NT2/D1 (cell line): ENCODE measurements around the gene OSM.

Experiments
- DNase-seq: peaks from one replicate; pipeline ENCODE4 v3.0.0-alpha.2; 2011; ENCODE audit warnings: low read depth, low spot score
- H3K27me3 ChIP-seq: 2 replicates; pipeline ENCODE4 v1.6.0; 2011; ENCODE audit warnings: mild to moderate bottlenecking; ENCODE audit not compliant: insufficient read length, insufficient read depth
- H3K36me3 ChIP-seq: 2 replicates; pipeline ENCODE4 v1.6.1; 2011; ENCODE audit warnings: mild to moderate bottlenecking, low read length, mixed read lengths; ENCODE audit not compliant: insufficient read depth, insufficient read length
- H3K4me1 ChIP-seq: 2 replicates; pipeline ENCODE4 v1.5.1; 2011; ENCODE audit not compliant: insufficient read depth, insufficient read length
- H3K4me3 ChIP-seq: 2 replicates; pipeline ENCODE4 v1.5.1; 2011; ENCODE audit warnings: low read depth; ENCODE audit not compliant: insufficient read length
- H3K9ac ChIP-seq: 2 replicates; pipeline ENCODE4 v1.6.0; 2011; ENCODE audit warnings: low read depth; ENCODE audit not compliant: insufficient read length
- H3K9me3 ChIP-seq: 2 replicates; pipeline ENCODE4 v1.5.1; 2011; ENCODE audit warnings: mild to moderate bottlenecking, low read length; ENCODE audit not compliant: insufficient read depth
- SUZ12 ChIP-seq: IDR thresholded peaks from 2 replicates; pipeline ENCODE4 v1.6.1; 2011; ENCODE audit not compliant: insufficient read length, insufficient read depth; ENCODE audit errors: extremely low read depth
- YY1 ChIP-seq: IDR thresholded peaks from 2 replicates; pipeline ENCODE4 v1.6.1; 2011; ENCODE audit not compliant: insufficient read length, insufficient read depth
- ZNF274 ChIP-seq: IDR thresholded peaks from 2 replicates; pipeline ENCODE4 v1.6.1; 2011; ENCODE audit warnings: mild to moderate bottlenecking, low read depth, low read length

Gene OSM

DNA sequence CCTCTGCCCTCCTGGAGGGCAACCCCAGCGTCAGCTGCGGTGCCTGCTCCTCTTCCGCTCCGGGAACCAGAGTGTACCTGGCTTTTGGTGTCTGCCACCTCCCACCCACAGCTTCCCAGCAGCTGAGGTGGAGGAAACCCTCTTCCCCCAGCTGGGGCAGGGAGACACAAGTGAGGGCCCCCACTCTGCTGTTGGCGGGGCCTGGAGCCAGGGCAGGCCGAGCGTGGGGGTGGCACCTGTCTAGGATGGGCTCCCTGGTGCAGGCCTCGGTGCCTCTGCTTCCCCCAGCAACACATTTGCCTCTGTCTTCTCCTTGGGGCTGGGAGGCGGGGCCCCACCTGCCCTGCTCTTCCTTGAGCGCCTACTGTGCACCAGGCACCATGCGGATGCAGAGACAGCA, 6.4 kb downstream of the OSM start:
- H3K36me3 ChIP-seq, result no peaks in the 10 kb centered on the region
- TF ChIP-seq SUZ12, result no peak
- TF ChIP-seq ZNF274, result no peak
- TF ChIP-seq YY1, result no peak
- no peak overlapping the region for H3K4me3 ChIP-seq
- H3K27me3 ChIP-seq, result no peaks in the 10 kb centered on the region
- H3K9ac ChIP-seq, result no peak overlapping the region
- H3K9me3 ChIP-seq, result no peaks in the 10 kb centered on the region
- peaks cover 24% of the 10 kb centered on the region for H3K4me1 ChIP-seq
- no peak for DNase-seq

DNA sequence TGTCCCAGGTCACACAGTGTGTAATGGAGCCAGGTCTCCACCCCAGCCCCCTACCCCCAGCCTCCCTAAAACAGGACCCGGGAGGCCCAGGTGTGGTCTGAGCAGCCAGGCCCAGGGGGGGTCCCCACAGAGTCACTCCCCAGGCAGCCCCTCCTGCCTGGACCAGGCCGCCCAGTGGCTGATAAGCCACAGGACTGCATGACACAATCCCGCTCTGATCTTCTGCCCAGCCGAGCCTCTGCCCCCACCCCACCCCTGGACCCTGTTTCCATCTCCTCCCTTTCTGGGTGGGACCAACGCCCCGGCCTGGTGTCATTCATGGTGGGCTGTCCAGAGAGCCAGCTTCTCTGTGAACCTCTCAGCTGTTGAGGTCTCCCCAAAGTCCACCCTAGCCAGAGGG, 12.3 kb downstream of the OSM start:
- Histone ChIP-seq H3K4me1 (peaks cover 29% of the 10 kb centered on the region), H3K27me3 (no peaks in the 10 kb centered on the region), H3K4me3 (no peak overlapping the region), H3K9ac (no peak overlapping the region), H3K36me3 (peaks cover 5% of the 10 kb centered on the region), H3K9me3 (no peaks in the 10 kb centered on the region)
- DNase-seq, result no peak
- TF ChIP-seq ZNF274 (no peak), SUZ12 (no peak), YY1 (no peak)

DNA sequence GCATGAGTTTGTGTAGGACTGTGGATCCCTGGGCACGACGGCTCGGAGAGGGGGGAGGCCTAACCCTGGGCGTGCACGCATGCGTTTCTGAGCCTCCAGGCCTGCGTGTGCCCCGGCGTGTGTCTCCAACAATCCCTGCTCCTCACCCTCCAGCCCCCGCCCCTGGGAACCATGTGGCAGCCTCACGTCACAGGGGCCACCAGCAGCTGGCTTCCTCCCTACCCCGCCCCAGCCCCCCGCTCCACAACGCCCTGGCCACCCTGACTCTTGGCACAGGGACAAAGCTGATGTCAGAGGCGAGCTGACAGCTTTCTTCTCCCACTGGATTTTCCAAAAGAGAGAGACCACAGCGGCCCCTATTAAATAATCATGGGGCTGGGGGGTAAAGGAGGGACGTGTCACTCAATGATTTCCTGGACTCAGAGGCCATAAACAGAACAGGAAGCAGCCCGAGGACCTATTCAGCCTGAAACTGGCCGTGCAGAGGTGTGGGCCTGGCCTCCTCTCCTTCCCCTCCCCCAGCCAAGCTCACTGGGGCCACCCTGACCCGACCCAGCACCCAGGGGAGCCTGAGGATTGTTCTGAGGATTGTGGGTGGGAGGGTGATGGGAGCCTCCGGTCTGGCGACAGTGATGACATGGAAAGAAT, 13.3 kb downstream of the OSM start:
- Histone ChIP-seq H3K27me3 (no peaks in the 10 kb centered on the region), H3K4me3 (no peak overlapping the region), H3K9me3 (no peaks in the 10 kb centered on the region), H3K9ac (peak overlapping the region; percentile 50), H3K36me3 (peaks cover 5% of the 10 kb centered on the region), H3K4me1 (peaks cover 31% of the 10 kb centered on the region)
- no peak for DNase-seq
- TF ChIP-seq SUZ12, result no peak
- TF ChIP-seq YY1, result no peak
- no peak for TF ChIP-seq ZNF274

DNA sequence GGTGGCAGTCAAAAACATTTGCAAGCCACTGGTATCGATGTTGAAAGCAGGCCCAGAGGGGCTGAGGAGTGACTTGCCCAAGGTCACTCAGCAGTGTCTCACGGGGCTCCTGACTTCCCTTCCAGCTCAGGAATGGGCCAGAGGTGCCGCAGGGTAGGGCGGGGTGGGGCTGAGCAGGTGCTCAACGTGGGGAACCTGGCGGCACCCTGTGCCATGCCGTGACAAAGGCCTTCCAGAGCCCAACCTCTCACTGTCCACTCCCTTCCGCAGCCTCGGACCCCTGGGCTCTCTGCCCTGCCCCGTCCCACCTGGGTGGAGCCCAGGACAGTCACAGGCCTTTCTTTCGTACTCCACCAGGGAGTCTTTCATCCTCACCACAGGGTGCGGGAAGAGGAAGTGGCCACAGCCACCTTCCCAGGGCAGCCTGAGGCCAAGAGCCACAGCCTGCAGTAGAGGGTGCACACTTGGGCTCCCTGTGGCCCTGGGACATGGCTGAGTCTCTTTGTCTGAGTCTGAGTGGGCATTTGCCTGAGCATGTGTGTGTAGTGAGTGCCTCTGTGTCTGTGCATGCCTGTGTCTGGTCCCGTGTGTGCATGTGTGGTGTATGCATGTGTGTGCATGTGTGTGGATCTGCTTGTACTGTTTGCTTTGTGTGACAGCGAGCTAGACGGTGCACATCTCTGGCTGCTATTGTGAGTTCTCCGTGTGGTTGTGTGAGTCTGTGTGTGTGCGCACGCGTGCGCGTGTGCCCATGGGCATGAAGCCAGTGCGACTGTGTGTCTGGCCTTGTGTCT, 14.0 kb downstream of the OSM start:
- Histone ChIP-seq H3K4me3 (no peak overlapping the region), H3K27me3 (no peaks in the 10 kb centered on the region), H3K4me1 (peaks cover 28% of the 10 kb centered on the region), H3K9ac (peak overlapping the region; percentile 50), H3K36me3 (peaks cover 5% of the 10 kb centered on the region), H3K9me3 (no peaks in the 10 kb centered on the region)
- TF ChIP-seq SUZ12, result no peak
- TF ChIP-seq YY1, result no peak
- TF ChIP-seq ZNF274, result no peak
- no peak for DNase-seq

DNA sequence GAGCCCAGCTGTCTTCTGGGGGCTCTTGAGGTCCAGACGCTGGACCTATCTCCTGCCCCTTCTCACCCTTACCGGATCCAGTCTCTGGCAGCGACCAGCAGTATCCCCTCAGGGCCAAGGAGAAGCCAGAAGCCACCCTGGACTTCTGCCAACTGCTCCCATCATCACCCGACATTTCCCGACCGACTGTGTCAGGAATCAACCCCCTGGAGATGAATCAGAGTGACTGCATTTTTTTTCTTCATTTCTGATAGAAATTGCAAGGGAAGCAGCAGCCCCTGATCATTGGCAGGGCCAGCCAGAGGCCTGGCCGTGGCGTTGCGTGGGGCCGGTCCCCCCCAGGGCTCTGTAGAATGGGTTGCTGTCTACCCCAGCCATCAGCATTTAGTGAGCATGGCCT, 14.9 kb downstream of the OSM start:
- H3K27me3 ChIP-seq, result no peaks in the 10 kb centered on the region
- DNase-seq, result no peak
- peaks cover 26% of the 10 kb centered on the region for H3K4me1 ChIP-seq
- H3K36me3 ChIP-seq, result peaks cover 5% of the 10 kb centered on the region
- no peak overlapping the region for H3K9ac ChIP-seq
- H3K4me3 ChIP-seq, result no peak overlapping the region
- no peaks in the 10 kb centered on the region for H3K9me3 ChIP-seq
- no peak for TF ChIP-seq ZNF274
- TF ChIP-seq YY1, result no peak
- no peak for TF ChIP-seq SUZ12

DNA sequence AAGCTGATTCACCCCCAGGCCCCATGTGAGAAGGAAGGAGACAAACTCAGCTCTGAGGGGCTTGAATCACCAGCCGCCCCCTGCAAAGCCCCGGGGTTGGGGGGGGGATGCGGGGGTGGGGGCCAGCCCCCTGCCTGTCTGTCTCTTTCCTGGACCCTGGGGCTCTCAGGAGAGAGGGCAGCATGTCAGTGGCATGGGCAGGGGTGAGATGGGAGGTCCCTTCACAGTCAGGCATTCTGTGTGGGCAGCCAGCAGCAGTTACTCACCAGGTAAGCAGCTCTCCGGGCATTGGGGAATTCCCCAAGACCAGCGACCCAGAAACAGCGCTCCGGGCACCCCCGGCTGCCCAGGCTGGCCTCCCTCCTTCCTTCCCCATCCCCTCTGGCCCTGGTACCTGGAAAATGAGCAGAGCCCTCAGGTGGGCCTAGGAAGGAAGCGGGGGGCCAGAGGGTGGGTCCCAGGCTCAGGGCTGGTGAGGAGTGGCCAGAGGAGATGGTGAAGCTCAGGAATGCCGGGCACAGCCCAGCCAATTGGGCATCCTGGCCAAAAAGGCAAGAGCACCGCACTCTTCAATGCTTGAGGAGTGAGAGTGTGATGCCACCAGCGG, 15.9 kb downstream of the OSM start:
- Histone ChIP-seq H3K4me3 (no peak overlapping the region), H3K36me3 (peaks cover 5% of the 10 kb centered on the region), H3K4me1 (peaks cover 26% of the 10 kb centered on the region), H3K9me3 (no peaks in the 10 kb centered on the region), H3K27me3 (peaks cover 6% of the 10 kb centered on the region), H3K9ac (no peak overlapping the region)
- no peak for DNase-seq
- TF ChIP-seq ZNF274, result no peak
- no peak for TF ChIP-seq YY1
- no peak for TF ChIP-seq SUZ12

DNA sequence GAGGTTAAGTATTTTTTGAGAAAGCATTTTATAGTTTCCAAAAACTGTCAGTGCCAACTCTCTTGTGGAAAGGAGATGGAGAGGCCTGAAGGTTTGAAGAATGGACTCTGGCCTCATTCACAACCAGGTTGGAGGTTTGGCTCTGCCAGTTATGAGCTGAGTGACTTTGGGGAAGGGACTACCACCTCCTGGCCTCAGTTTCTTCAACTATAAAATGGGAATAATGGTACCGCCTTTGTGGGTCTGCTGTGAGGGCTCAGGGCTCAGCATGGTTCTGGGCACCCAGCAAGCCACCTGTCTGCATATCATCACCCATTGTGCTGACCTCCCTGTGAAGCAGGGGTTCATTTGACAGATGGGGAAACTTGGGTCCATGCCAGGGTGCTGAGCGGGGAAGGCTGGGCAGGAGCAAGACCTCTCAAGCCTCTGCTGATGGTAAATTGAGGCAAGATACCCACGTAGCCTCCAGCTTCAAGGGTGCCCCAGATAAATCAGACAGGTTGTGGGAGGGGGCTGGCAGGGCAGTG, 16.5 kb downstream of the OSM start:
- Histone ChIP-seq H3K9ac (no peak overlapping the region), H3K4me1 (peaks cover 27% of the 10 kb centered on the region)

More for the DNA sequence above, 16.5 kb downstream of the OSM start:
- Histone ChIP-seq H3K27me3 (peaks cover 7% of the 10 kb centered on the region), H3K9me3 (no peaks in the 10 kb centered on the region), H3K36me3 (peaks cover 4% of the 10 kb centered on the region), H3K4me3 (no peak overlapping the region)
- TF ChIP-seq YY1 (no peak), SUZ12 (no peak), ZNF274 (no peak)
- no peak for DNase-seq
